T-helper 1 cell treated with Interleukin-12 subunit alpha and Interleukin-12 subunit beta and Interleukin-4 antibody, amounts not matched to agents 30 μg/mL and 1 μg/mL, for 36 hours (primary cell): ENCODE data around the gene RLN3.
A peak's percentile ranks its signal among the peaks of the same experiment; 100 is the strongest.

ENCODE experiments used
- H3K27ac Mint-ChIP-seq: one replicate; pipeline ENCODE4 v1.8.0; 2021; ENCODE audit warnings: mild to moderate bottlenecking, mixed read lengths
- H3K27me3 Mint-ChIP-seq: one replicate; pipeline ENCODE4 v1.8.0; 2021; ENCODE audit warnings: low read depth, mixed read lengths
- H3K36me3 Mint-ChIP-seq: one replicate; pipeline ENCODE4 v1.8.0; 2021; ENCODE audit warnings: low read depth, mixed read lengths
- H3K4me1 Mint-ChIP-seq: one replicate; pipeline ENCODE4 v1.8.0; 2021; ENCODE audit warnings: low read depth, mixed read lengths
- H3K4me3 Mint-ChIP-seq: one replicate; pipeline ENCODE4 v1.8.0; 2021; ENCODE audit warnings: mild to moderate bottlenecking, moderate library complexity, mixed read lengths
- H3K9me3 Mint-ChIP-seq: one replicate; pipeline ENCODE4 v1.8.0; 2021; ENCODE audit warnings: mixed read lengths

RLN3 gene

GRCh38 chr19:14027856-14028450 lies at the start of gene RLN3:
Gene RLN3, plus strand, starts transcription at chr19:14028148. Its CDS starts 57 bp downstream, at chr19:14028205.
- Mint-ChIP-seq H3K36me3 (peaks cover 3% of the 10 kb centered on the region), H3K27me3 (peaks cover 5% of the 10 kb centered on the region), H3K4me3 (no peak within 1 kb of the TSS), H3K4me1 (peaks cover 17% of the 10 kb centered on the region), H3K9me3 (no peaks in the 10 kb centered on the region), H3K27ac (no peak within 1 kb of the TSS)

DNA sequence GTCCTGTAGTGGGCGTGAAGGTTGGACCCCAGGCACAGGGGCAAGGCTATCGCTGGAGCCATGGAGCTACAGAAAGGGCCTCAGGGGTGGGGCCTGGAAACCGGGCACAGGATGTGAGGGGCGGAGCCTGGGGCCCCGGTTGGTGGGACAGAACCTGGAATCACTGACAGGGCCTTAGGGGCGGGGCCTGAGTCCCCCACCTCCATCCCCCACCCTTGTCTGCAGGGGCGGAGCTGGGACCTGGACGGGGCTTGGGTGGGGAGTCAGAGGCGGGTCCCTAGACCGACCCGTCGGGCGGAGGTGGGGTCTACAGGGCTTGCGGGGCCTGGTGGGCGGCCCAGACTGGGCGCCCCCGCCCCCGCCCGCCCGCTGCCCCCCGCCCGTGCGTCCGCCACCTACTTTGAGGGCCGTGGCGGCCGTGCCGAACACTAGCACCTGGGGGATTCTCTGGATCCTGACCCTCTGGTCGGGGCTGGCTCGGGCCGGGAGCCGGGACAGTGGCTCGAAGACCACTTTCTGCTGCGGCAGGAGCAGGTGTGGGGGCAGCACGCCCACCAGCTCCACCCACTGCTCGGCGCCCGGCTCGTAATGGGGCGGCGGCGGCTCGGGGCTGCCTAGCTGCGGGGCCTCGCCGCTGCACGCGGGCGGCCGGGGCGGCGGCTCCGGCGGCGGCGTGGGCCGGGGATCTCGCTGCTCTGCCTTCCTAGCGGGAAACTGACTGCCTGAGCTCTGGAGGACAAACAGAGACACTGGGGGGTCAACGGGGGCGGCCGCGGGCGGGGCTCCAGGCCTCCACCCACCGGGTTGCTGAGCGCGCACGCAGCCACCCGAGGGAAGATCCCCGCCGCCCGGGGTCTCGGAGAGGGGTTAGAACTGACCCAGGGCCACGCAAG lies 49.4 kb upstream of the RLN3 start:
- H3K27me3 Mint-ChIP-seq: no peaks in the 10 kb centered on the region
- no peak overlapping the region for H3K27ac Mint-ChIP-seq
- no peak overlapping the region for H3K4me3 Mint-ChIP-seq
- H3K36me3 Mint-ChIP-seq: peaks cover 18% of the 10 kb centered on the region
- no peaks in the 10 kb centered on the region for H3K9me3 Mint-ChIP-seq
- peaks cover 19% of the 10 kb centered on the region for H3K4me1 Mint-ChIP-seq

GRCh38 chr19:13979244-13979615 lies 48.7 kb upstream of the RLN3 start:
- no peak overlapping the region for H3K4me3 Mint-ChIP-seq
- no peak overlapping the region for H3K27ac Mint-ChIP-seq
- H3K9me3 Mint-ChIP-seq: no peaks in the 10 kb centered on the region
- peaks cover 15% of the 10 kb centered on the region for H3K4me1 Mint-ChIP-seq
- H3K27me3 Mint-ChIP-seq: no peaks in the 10 kb centered on the region
- peaks cover 15% of the 10 kb centered on the region for H3K36me3 Mint-ChIP-seq

GRCh38 chr19:13979686-13980085 lies 48.3 kb upstream of the RLN3 start:
- H3K4me1 Mint-ChIP-seq: peaks cover 12% of the 10 kb centered on the region
- no peak overlapping the region for H3K4me3 Mint-ChIP-seq
- H3K27ac Mint-ChIP-seq: no peak overlapping the region
- H3K36me3 Mint-ChIP-seq: peaks cover 12% of the 10 kb centered on the region
- H3K9me3 Mint-ChIP-seq: no peaks in the 10 kb centered on the region
- no peaks in the 10 kb centered on the region for H3K27me3 Mint-ChIP-seq

DNA sequence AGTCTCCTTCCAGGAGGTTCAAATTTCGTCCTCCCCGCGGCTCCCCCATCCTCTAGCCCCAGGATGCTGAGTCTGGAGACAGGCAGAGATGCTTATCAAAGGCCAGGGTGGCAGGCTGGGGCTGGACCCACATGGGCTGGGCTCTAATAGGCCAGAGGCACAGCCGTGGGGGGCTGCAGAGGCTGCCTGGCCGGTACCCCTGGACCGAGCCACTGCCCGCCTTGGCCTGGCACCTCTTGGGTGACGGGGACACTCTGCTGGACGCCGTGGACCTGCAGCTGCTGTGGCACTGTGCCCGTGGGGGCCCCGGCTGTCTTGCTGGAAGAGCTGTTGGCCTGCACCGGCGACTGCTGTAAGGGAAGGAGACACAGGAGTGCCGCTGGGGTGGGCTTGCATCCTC lies 47.6 kb upstream of the RLN3 start:
- H3K4me1 Mint-ChIP-seq: peaks cover 13% of the 10 kb centered on the region
- H3K27me3 Mint-ChIP-seq: no peaks in the 10 kb centered on the region
- H3K36me3 Mint-ChIP-seq: peaks cover 12% of the 10 kb centered on the region
- no peaks in the 10 kb centered on the region for H3K9me3 Mint-ChIP-seq
- no peak overlapping the region for H3K4me3 Mint-ChIP-seq
- H3K27ac Mint-ChIP-seq: no peak overlapping the region

DNA sequence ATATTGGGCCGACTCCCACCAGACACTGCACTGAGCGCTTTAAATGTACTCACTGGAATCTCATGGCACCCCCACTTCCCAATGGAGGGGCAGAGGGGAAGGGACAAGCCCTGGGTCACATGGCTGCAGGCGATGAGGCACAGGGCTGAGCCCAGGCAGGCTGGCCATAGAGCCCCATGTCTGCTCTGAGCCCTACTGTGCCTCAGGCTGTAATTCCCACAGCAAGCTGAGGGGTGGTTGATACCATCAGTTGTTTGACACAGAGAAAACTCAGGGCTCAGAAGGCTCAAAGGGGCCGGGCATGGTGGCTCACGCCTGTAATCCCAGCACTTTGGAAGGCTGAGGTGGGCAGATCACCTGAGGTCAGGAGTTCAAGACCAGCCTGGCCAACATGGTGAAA lies 46.9 kb upstream of the RLN3 start:
- Mint-ChIP-seq H3K27me3 (no peaks in the 10 kb centered on the region), H3K27ac (peak overlapping the region; percentile 45), H3K36me3 (peaks cover 9% of the 10 kb centered on the region), H3K4me3 (no peak overlapping the region), H3K9me3 (no peaks in the 10 kb centered on the region), H3K4me1 (peaks cover 17% of the 10 kb centered on the region)

DNA sequence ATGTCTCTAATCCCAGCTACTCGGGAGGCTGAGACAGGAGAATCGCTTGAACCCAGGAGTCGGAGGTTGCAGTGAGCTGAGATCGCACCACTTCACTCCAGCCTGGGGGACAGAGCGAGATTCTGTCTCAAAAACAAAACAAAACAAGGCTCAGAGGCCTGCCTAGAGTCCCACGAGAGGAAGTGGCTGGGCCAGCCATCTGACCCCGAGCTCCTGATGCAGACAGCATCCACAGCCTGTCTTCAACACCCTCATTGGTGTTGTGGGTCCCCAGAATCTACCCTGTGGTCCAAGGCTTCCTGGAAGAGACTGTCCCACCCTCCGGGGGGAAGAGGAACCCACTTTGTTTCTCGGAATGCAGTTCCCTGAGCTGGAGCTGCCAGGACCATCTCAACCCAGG lies 46.5 kb upstream of the RLN3 start:
- H3K27me3 Mint-ChIP-seq: no peaks in the 10 kb centered on the region
- peaks cover 8% of the 10 kb centered on the region for H3K36me3 Mint-ChIP-seq
- peaks cover 19% of the 10 kb centered on the region for H3K4me1 Mint-ChIP-seq
- H3K27ac Mint-ChIP-seq: peak overlapping the region; percentile 45
- no peak overlapping the region for H3K4me3 Mint-ChIP-seq
- no peaks in the 10 kb centered on the region for H3K9me3 Mint-ChIP-seq

GRCh38 chr19:13981988-13982501 lies 45.9 kb upstream of the RLN3 start:
- Mint-ChIP-seq H3K4me3 (no peak overlapping the region), H3K27ac (no peak overlapping the region), H3K4me1 (peaks cover 24% of the 10 kb centered on the region), H3K9me3 (no peaks in the 10 kb centered on the region), H3K36me3 (peaks cover 4% of the 10 kb centered on the region), H3K27me3 (no peaks in the 10 kb centered on the region)

DNA sequence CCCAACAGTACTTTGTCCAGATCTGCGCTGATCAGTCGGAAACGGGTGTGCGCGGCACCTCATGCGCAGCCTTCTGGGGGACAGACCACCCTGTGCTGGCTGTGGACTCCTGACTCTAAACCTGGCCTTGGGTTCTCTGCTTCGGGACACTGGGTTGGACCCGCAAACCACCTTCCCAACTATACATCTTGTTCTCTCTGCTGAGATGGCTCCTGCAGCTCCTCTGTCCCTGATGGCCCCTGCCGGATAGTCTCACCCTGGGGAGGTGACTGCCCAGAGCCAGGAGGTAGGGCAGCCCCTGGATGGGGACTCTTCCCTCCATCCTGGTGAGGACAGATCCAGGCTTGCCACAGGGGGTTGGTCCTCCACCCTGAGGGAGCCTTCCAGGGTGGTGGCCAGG lies 45.2 kb upstream of the RLN3 start:
- H3K27me3 Mint-ChIP-seq: no peaks in the 10 kb centered on the region
- H3K4me1 Mint-ChIP-seq: peaks cover 28% of the 10 kb centered on the region
- H3K4me3 Mint-ChIP-seq: no peak overlapping the region
- H3K36me3 Mint-ChIP-seq: peaks cover 4% of the 10 kb centered on the region
- H3K9me3 Mint-ChIP-seq: no peaks in the 10 kb centered on the region
- no peak overlapping the region for H3K27ac Mint-ChIP-seq

GRCh38 chr19:13983213-13983889 lies 44.6 kb upstream of the RLN3 start:
- no peak overlapping the region for H3K27ac Mint-ChIP-seq
- H3K4me3 Mint-ChIP-seq: no peak overlapping the region

DNA sequence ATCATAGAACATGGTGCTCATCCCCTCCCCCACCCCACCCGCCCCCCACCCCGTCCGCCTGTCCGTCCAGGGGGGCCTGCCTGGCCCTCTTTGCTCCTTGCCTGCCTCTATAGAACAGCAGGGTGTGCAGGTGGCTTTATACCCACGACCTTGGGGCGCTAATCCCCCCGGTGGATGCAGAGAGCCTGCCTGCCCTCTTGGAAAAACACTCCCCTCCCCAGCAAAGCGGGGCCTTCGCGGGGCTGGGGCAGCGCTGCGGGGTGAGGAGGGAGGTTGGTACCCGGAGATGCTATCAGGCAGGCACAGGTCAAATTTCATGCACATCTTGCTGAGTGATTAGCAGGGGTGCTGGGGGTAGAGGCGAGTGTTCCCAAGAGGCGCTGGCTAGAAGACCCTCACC lies 43.8 kb upstream of the RLN3 start:
- Mint-ChIP-seq H3K36me3 (peaks cover 10% of the 10 kb centered on the region), H3K27me3 (no peaks in the 10 kb centered on the region), H3K4me1 (peaks cover 34% of the 10 kb centered on the region), H3K9me3 (no peaks in the 10 kb centered on the region), H3K27ac (no peak overlapping the region), H3K4me3 (no peak overlapping the region)

More at GRCh38 chr19:13983213-13983889, 44.6 kb upstream of the RLN3 start:
- H3K36me3 Mint-ChIP-seq: peaks cover 4% of the 10 kb centered on the region
- peaks cover 29% of the 10 kb centered on the region for H3K4me1 Mint-ChIP-seq
- H3K27me3 Mint-ChIP-seq: no peaks in the 10 kb centered on the region
- H3K9me3 Mint-ChIP-seq: no peaks in the 10 kb centered on the region

GRCh38 chr19:13984875-13985741 lies 42.8 kb upstream of the RLN3 start:
- Mint-ChIP-seq H3K36me3 (peaks cover 18% of the 10 kb centered on the region), H3K9me3 (no peaks in the 10 kb centered on the region), H3K4me1 (peaks cover 39% of the 10 kb centered on the region), H3K27me3 (no peaks in the 10 kb centered on the region), H3K27ac (peak overlapping the region; percentile 93), H3K4me3 (no peak overlapping the region)

- peaks cover 41% of the 10 kb centered on the region for H3K4me1 Mint-ChIP-seq
- no peaks in the 10 kb centered on the region for H3K27me3 Mint-ChIP-seq
- H3K9me3 Mint-ChIP-seq: no peaks in the 10 kb centered on the region
- peaks cover 19% of the 10 kb centered on the region for H3K36me3 Mint-ChIP-seq
- H3K27ac Mint-ChIP-seq: peak overlapping the region; percentile 96
- no peak overlapping the region for H3K4me3 Mint-ChIP-seq
Observed at GRCh38 chr19:13985771-13986347, 42.1 kb upstream of the RLN3 start.
